Endothelial cell of umbilical vein (primary cell): ENCODE measurements around the gene CTNNA2. TPM values are rescaled to one million over a fixed set of nuclear protein-coding genes. Genes with fewer than 3 reads are reported as not detected.

Experiments
- BruUV-seq: library from RNA; stranded (reverse); fragments of 400-500 nt; replicated peaks from 2 replicates; lab custom pipeline; 2021; lab: Mats Ljungman, UMichigan
- CTCF ChIA-PET: fragments of 300-600, 350-600 bp; sonication (Branson Sonifier 250); formaldehyde crosslinking; loops from one replicate; lab custom pipeline; 2021; ENCODE audit warnings: antibody characterized with exemption, inconsistent platforms; lab: Charles Lee
- POLR2A ChIA-PET: fragments of 300-600, 350-600 bp; sonication (Branson Sonifier 250); formaldehyde crosslinking; loops from one replicate; lab custom pipeline; 2021; ENCODE audit warnings: antibody characterized with exemption, inconsistent platforms; lab: Charles Lee
- DNase-seq: peaks from one replicate; pipeline ENCODE4 v3.0.0-alpha.2; 2011; ENCODE audit warnings: low read depth, low spot score
- FAIRE-seq: peaks from 2 replicates; lab custom pipeline; 2011; peaks lifted over from hg19 to GRCh38; lab: Jason Lieb, UNC
- H2AFZ ChIP-seq: 2 replicates; pipeline ENCODE4 v1.6.0; 2012; ENCODE audit warnings: low read depth, low read length, control low read depth, inconsistent platforms
- H3K27ac ChIP-seq: 2 replicates; pipeline ENCODE4 v1.5.1; 2011; ENCODE audit warnings: low read depth, mild to moderate bottlenecking, control low read depth, low read length, moderate library complexity; ENCODE audit not compliant: insufficient read depth
- H3K27me3 ChIP-seq, 2 experiments: 2 replicates each; pipeline versions ENCODE4 v1.6.0 to v1.6.1; 2011; ENCODE audit warnings: low read length in 2 of 2, mixed read lengths in 1 of 2; ENCODE audit not compliant: control insufficient read depth in 2 of 2, insufficient read depth in 2 of 2
- H3K36me3 ChIP-seq, 2 experiments: 2 replicates in 1 of 2; 3 replicates in 1 of 2; pipeline ENCODE4 v1.5.1; 2011; ENCODE audit warnings: low read length in 2 of 2, mild to moderate bottlenecking in 1 of 2, moderate library complexity in 1 of 2; ENCODE audit not compliant: control insufficient read depth in 2 of 2, insufficient read depth in 2 of 2; ENCODE audit errors: extremely low read depth in 1 of 2
- H3K4me1 ChIP-seq: 3 replicates; pipeline ENCODE4 v1.5.1; 2011; ENCODE audit warnings: mild to moderate bottlenecking, low read length; ENCODE audit not compliant: control insufficient read depth, insufficient read depth; ENCODE audit errors: extremely low read depth
- H3K4me2 ChIP-seq: 2 replicates; pipeline ENCODE4 v1.6.1; 2011; ENCODE audit warnings: low read length, control low read depth, mixed read lengths; ENCODE audit not compliant: insufficient read depth
- H3K4me3 ChIP-seq, 3 experiments: fragments of 200-600 bp in 1 of 3; sonication (generic), shearing (Covaris generic) in 1 of 3; replicated peaks in 1 of 3; 2 replicates each; pipeline ENCODE4 v1.5.1; 2011 to 2016; ENCODE audit warnings: control low read depth in 3 of 3, low read length in 3 of 3, mild to moderate bottlenecking in 2 of 3, inconsistent platforms in 1 of 3, low read depth in 1 of 3, moderate library complexity in 1 of 3; ENCODE audit not compliant: insufficient read depth in 1 of 3
- H3K79me2 ChIP-seq: 2 replicates; pipeline ENCODE4 v1.6.0; 2012; ENCODE audit warnings: low read length, inconsistent platforms; ENCODE audit not compliant: control insufficient read depth, insufficient read depth
- H3K9ac ChIP-seq: replicated peaks from 2 replicates; pipeline ENCODE3; 2011; ENCODE audit warnings: low read length, control low read depth; ENCODE audit not compliant: insufficient read depth; ENCODE audit errors: extremely low read depth
- H3K9me1 ChIP-seq: replicated peaks from 3 replicates; pipeline ENCODE4 v1.6.0; 2011; ENCODE audit warnings: mild to moderate bottlenecking, low read length; ENCODE audit not compliant: control insufficient read depth, insufficient read depth; ENCODE audit errors: extremely low read depth
- H3K9me3 ChIP-seq: replicated peaks from 2 replicates; pipeline ENCODE4 v1.5.1; 2012; ENCODE audit warnings: low read length, inconsistent platforms; ENCODE audit not compliant: control insufficient read depth, insufficient read depth
- H4K20me1 ChIP-seq: replicated peaks from 2 replicates; pipeline ENCODE3; 2011; ENCODE audit warnings: mild to moderate bottlenecking, low read length; ENCODE audit not compliant: control insufficient read depth, insufficient read depth; ENCODE audit errors: extremely low read depth
- CTCF ChIP-seq, 2 donors: IDR thresholded peaks; 1 replicate in 1 of 2; 2 replicates in 1 of 2; pipeline ENCODE4 v1.5.1; 2011; ENCODE audit warnings: low read length in 2 of 2, mild to moderate bottlenecking in 2 of 2, moderate library complexity in 2 of 2, control low read depth in 1 of 2, inconsistent platforms in 1 of 2, low read depth in 1 of 2; ENCODE audit not compliant: insufficient read depth in 1 of 2; ENCODE audit errors: extremely low read depth in 1 of 2
- EZH2 ChIP-seq: IDR thresholded peaks from 2 replicates; pipeline ENCODE4 v1.6.1; 2012; ENCODE audit warnings: borderline replicate concordance, low read depth, mild to moderate bottlenecking, moderate library complexity, low read length, inconsistent platforms; ENCODE audit not compliant: severe bottlenecking
- FOS ChIP-seq: IDR thresholded peaks from 2 replicates; pipeline ENCODE4 v1.6.1; 2011; ENCODE audit warnings: mild to moderate bottlenecking, low read length, moderate library complexity, borderline replicate concordance; ENCODE audit not compliant: insufficient read depth
- GATA2 ChIP-seq: IDR thresholded peaks from 2 replicates; pipeline ENCODE4 v1.7.0; 2011; ENCODE audit warnings: low read depth, mild to moderate bottlenecking, moderate library complexity, mixed read lengths, low read length; ENCODE audit not compliant: insufficient read length, insufficient read depth
- JUN ChIP-seq: IDR thresholded peaks from 2 replicates; pipeline ENCODE4 v1.6.1; 2011; ENCODE audit warnings: borderline replicate concordance, low read depth; ENCODE audit not compliant: insufficient read length, insufficient read depth
- MAX ChIP-seq: IDR thresholded peaks from 2 replicates; pipeline ENCODE4 v1.6.1; 2011; ENCODE audit not compliant: insufficient read depth, insufficient read length
- MYC ChIP-seq: IDR thresholded peaks from one replicate; pipeline ENCODE4 v1.6.1; 2011; ENCODE audit warnings: mild to moderate bottlenecking, low read depth, low read length
- POLR2A ChIP-seq: IDR thresholded peaks from 2 replicates; pipeline ENCODE4 v1.6.1; 2012; ENCODE audit warnings: low read depth, mild to moderate bottlenecking, control low read depth, low read length
- POLR2AphosphoS5 ChIP-seq: IDR thresholded peaks from 2 replicates; pipeline ENCODE4 v1.6.1; 2012; ENCODE audit warnings: low read depth, mild to moderate bottlenecking, control low read depth, low read length, moderate library complexity; ENCODE audit not compliant: insufficient read depth
- dilution Hi-C: fragments of 300-500 bp; cut with MboI; formaldehyde crosslinking; loops from one replicate; pipeline ENCODE4 v1.15.0; 2019; ENCODE audit warnings: low sequenced_read_pairs; ENCODE audit not compliant: extremely low pct_ligation_motif_present
- intact Hi-C: fragments of 100-400 bp; cut with micrococcal nuclease; formaldehyde crosslinking; loops from one replicate; pipeline ENCODE4 v1.10.0; 2022
- polyA plus RNA-seq, 4 experiments: library from polyadenylated mRNA; depleted of rRNA in 3 of 4; stranded (reverse) in 3 of 4; unstranded in 1 of 4; fragments of >200 nt; gene quantifications; 2 replicates each; pipeline versions ENCODE4 v1.2.1 to v1.2.3, GENCODE V29; 2011 to 2012; ENCODE audit warnings: missing spikeins in 1 of 4
- total RNA-seq: library from RNA; stranded (reverse); gene quantifications from 2 replicates; pipeline ENCODE4 v1.2.3, GENCODE V29; 2021

Gene CTNNA2
- total and polyA plus RNA-seq, 2 donors (not counting 3 experiments of a cell fraction or from before 2014, with no cell fraction given): not detected

GRCh38 chr2:79950526-79950925, 437.7 kb downstream of the CTNNA2 start:
- intact Hi-C loops: no loop called here
- no peaks in the 10 kb centered on the region for H3K36me3 ChIP-seq
- no peak overlapping the region for H3K9ac ChIP-seq
- peaks cover 3% of the 10 kb centered on the region for H3K9me3 ChIP-seq
- POLR2A ChIA-PET: no interaction called here
- no peak overlapping the region for H3K27ac ChIP-seq
- FAIRE-seq (no peak), DNase-seq (no peak)
- no peaks in the 10 kb centered on the region for H4K20me1 ChIP-seq
- no peaks in the 10 kb centered on the region for H3K79me2 ChIP-seq
- H3K4me2 ChIP-seq: no peak overlapping the region
- no peak for TF ChIP-seq POLR2A
- TF ChIP-seq FOS: no peak
- no peak for TF ChIP-seq CTCF (IDR thresholded peaks at IDR 0.05; ENCODE audit: extremely low read depth in 1 of 2, insufficient read depth in 1 of 2, low read depth in 1 of 2, low read length in 2 of 2)
- no peaks in the 10 kb centered on the region for H3K4me1 ChIP-seq
- CTCF ChIA-PET: no interaction called here
- no peak overlapping the region for H2AFZ ChIP-seq
- no TSS peak for BruUV-seq
- dilution Hi-C loops: no loop called here
- H3K27me3 ChIP-seq: no peaks in the 10 kb centered on the region
- no peak overlapping the region for H3K4me3 ChIP-seq
- no peaks in the 10 kb centered on the region for H3K9me1 ChIP-seq

GRCh38 chr2:79952616-79953015, 439.8 kb downstream of the CTNNA2 start:
- no peaks in the 10 kb centered on the region for H3K27me3 ChIP-seq
- H3K9me1 ChIP-seq: no peaks in the 10 kb centered on the region
- FAIRE-seq (no peak), DNase-seq (no peak)
- H4K20me1 ChIP-seq: no peaks in the 10 kb centered on the region
- H3K4me2 ChIP-seq: no peak overlapping the region
- no peak overlapping the region for H3K9ac ChIP-seq
- no peaks in the 10 kb centered on the region for H3K4me1 ChIP-seq
- intact Hi-C loops: no loop called here
- ChIA-PET CTCF (no interaction called here), POLR2A (no interaction called here)
- no TSS peak for BruUV-seq
- H3K79me2 ChIP-seq: no peaks in the 10 kb centered on the region
- no peak overlapping the region for H2AFZ ChIP-seq
- no peak for TF ChIP-seq EZH2
- no peak for TF ChIP-seq POLR2AphosphoS5
- no peak for TF ChIP-seq POLR2A
- no peak for TF ChIP-seq CTCF (IDR thresholded peaks at IDR 0.05; ENCODE audit: extremely low read depth in 1 of 2, insufficient read depth in 1 of 2, low read depth in 1 of 2, low read length in 2 of 2)
- TF ChIP-seq GATA2: no peak
- TF ChIP-seq JUN: no peak
- no peak for TF ChIP-seq MYC
- no peak for TF ChIP-seq MAX
- TF ChIP-seq FOS: no peak
- no peak overlapping the region for H3K27ac ChIP-seq
- H3K4me3 ChIP-seq: no peak overlapping the region
- no peaks in the 10 kb centered on the region for H3K36me3 ChIP-seq
- dilution Hi-C loops: no loop called here
- peaks cover 11% of the 10 kb centered on the region for H3K9me3 ChIP-seq
